Measurements from ENCODE around the gene MIER1. TPM values are rescaled to one million over a fixed set of nuclear protein-coding genes. Genes with fewer than 3 reads are reported as not detected.
A peak's percentile ranks its signal among the peaks of the same experiment; 100 is the strongest.

MIER1 gene
- total and polyA plus RNA-seq, 2 donors (not counting 1 experiment from before 2014, with no cell fraction given) = 7.7 to 55.0 TPM

DNA sequence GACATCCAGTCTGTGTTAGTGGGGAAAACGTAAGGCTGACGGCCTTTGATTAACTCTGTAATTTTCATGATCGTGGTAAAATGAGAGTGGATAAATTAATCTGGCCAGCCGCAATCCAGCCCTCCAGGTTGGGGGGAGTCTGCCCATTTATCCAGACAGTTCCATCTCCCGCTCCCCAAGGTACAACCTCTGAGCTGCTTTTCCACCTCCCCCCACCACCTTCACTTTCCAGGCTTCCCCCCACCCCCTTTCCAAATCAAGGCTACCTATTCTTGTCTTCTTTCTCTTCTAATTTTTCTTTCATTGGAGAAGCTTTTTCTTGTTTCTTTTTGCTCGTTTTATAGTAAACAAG, 6.0 kb downstream of the MIER1 start:
- POLR2A ChIA-PET = interaction anchor here (0.6 kb wide), 1 partner anchor 181 kb away, joined by 3 read pairs; no protein-coding TSS in a partner anchor
- no peaks in the 10 kb centered on the region for H3K27me3 Mint-ChIP-seq
- ATAC-seq (ENCODE audit: low read depth) = no peak
- Histone ChIP-seq H3K27ac (ENCODE audit: low read length in 2 of 2) (peak overlapping the region; percentile 82 to 95), H3K9ac (ENCODE audit: low read length) (peak overlapping the region; percentile 93), H3K79me2 (ENCODE audit: control insufficient read depth, insufficient read depth, low read length) (peaks cover 68% of the 10 kb centered on the region), H3K27me3 (replicated peaks in 1 of 4; ENCODE audit: control extremely low read depth in 1 of 4, control insufficient read depth in 3 of 4, insufficient read depth in 4 of 4, low read length in 3 of 4) (no peaks in the 10 kb centered on the region), H3K36me3 (replicated peaks in 1 of 2; ENCODE audit: control extremely low read depth in 1 of 2, control insufficient read depth in 1 of 2, extremely low read depth in 1 of 2, insufficient read depth in 2 of 2, low read length in 1 of 2) (no peaks in the 10 kb centered on the region), H2AFZ (ENCODE audit: insufficient read depth, low read depth, low read length, poor library complexity, severe bottlenecking) (peak overlapping the region; percentile 85), H4K20me1 (ENCODE audit: control insufficient read depth, insufficient read depth, low read length, poor library complexity, severe bottlenecking) (peaks cover 25% of the 10 kb centered on the region), H3K4me2 (replicated peaks; ENCODE audit: low read depth, low read length, poor library complexity, severe bottlenecking) (peak overlapping the region; percentile 76), H3K4me3 (ENCODE audit: control extremely low read depth in 1 of 5, extremely low read depth in 1 of 5, insufficient read depth in 1 of 5, low read depth in 2 of 5, low read length in 4 of 5) (peak overlapping the region; percentile 57 to 92 (median 86)), H3K9me3 (ENCODE audit: control extremely low read depth in 1 of 3, control insufficient read depth in 2 of 3, insufficient read depth in 1 of 3, low read length in 2 of 3) (no peaks in the 10 kb centered on the region), H3K4me1 (ENCODE audit: control insufficient read depth in 2 of 2, insufficient read depth in 2 of 2, low read length in 2 of 2) (peaks cover 24 to 42% of the 10 kb centered on the region in 2 donors)
- peak overlapping the region; percentile 93 for H3K27ac Mint-ChIP-seq
- no peak for DNase-seq
- intact Hi-C loops (cut with micrococcal nuclease) = loop anchor here (1.0 to 10.0 kb wide), 6 partner anchors 52 to 1868 kb away; partner anchors contain the start of genes SERBP1 and SLC35D1
- WGBS (ENCODE audit: insufficient coverage) = 0% methylated on average over 1 of the region's 6 CpGs
- no peaks in the 10 kb centered on the region for H3K9me3 Mint-ChIP-seq (ENCODE audit: insufficient read depth)
- peaks cover 53% of the 10 kb centered on the region for H3K4me1 Mint-ChIP-seq
- TF ChIP-seq, protein P1, sequence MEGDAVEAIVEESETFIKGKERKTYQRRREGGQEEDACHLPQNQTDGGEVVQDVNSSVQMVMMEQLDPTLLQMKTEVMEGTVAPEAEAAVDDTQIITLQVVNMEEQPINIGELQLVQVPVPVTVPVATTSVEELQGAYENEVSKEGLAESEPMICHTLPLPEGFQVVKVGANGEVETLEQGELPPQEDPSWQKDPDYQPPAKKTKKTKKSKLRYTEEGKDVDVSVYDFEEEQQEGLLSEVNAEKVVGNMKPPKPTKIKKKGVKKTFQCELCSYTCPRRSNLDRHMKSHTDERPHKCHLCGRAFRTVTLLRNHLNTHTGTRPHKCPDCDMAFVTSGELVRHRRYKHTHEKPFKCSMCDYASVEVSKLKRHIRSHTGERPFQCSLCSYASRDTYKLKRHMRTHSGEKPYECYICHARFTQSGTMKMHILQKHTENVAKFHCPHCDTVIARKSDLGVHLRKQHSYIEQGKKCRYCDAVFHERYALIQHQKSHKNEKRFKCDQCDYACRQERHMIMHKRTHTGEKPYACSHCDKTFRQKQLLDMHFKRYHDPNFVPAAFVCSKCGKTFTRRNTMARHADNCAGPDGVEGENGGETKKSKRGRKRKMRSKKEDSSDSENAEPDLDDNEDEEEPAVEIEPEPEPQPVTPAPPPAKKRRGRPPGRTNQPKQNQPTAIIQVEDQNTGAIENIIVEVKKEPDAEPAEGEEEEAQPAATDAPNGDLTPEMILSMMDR (IDR thresholded peaks at IDR 0.05) = no peak
- no peak for TF ChIP-seq EZH2 (IDR thresholded peaks at IDR 0.05; ENCODE audit: borderline replicate concordance, insufficient read depth, low read depth, low read length, poor library complexity, severe bottlenecking)
- peak overlapping the region; percentile 94 for H3K4me3 Mint-ChIP-seq
- CTCF ChIA-PET = interaction anchor here (1.0 to 1.4 kb wide), 5 partner anchors 51 to 219 kb away, joined by 3 to 4 read pairs (median 3); no protein-coding TSS in a partner anchor

DNA sequence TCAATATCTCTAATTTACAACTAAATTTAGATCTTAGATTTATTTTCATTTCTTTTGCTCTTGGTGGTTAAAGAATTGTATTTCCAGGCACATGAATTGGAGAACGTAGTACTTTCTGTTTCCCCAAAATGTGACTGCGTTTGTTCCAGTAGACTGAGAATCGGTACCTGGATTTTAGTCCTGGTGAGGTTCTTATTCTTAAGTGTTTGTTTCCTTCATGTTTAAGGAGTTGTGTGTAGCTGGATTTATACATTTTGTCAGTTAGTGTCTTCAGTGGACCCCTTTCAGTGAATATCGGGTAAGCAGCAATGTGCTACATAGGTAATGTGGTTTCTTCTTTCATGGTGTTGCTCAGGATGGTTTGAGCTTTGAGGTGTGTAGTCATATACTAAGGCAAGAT, 6.8 kb downstream of the MIER1 start:
- TF ChIP-seq EZH2 (IDR thresholded peaks at IDR 0.05; ENCODE audit: borderline replicate concordance, insufficient read depth, low read depth, low read length, poor library complexity, severe bottlenecking) = no peak
- TF ChIP-seq, protein P1 (IDR thresholded peaks at IDR 0.05) = no peak
- peaks cover 21 to 38% of the 10 kb centered on the region in 2 donors for H3K4me1 ChIP-seq (ENCODE audit: control insufficient read depth in 2 of 2, insufficient read depth in 2 of 2, low read length in 2 of 2)
- POLR2A ChIA-PET = interaction anchor here (1.0 kb wide), 1 partner anchor 595 kb away, joined by 3 read pairs; no protein-coding TSS in a partner anchor
- peaks cover 68% of the 10 kb centered on the region for H3K79me2 ChIP-seq (ENCODE audit: control insufficient read depth, insufficient read depth, low read length)
- H3K36me3 ChIP-seq (replicated peaks in 1 of 2; ENCODE audit: control extremely low read depth in 1 of 2, control insufficient read depth in 1 of 2, extremely low read depth in 1 of 2, insufficient read depth in 2 of 2, low read length in 1 of 2) = no peaks in the 10 kb centered on the region
- Mint-ChIP-seq H3K4me3 (peak overlapping the region; percentile 94), H3K27me3 (no peaks in the 10 kb centered on the region), H3K9me3 (ENCODE audit: insufficient read depth) (no peaks in the 10 kb centered on the region), H3K4me1 (peaks cover 50% of the 10 kb centered on the region), H3K27ac (peak overlapping the region; percentile 50)
- H3K4me3 ChIP-seq (ENCODE audit: control extremely low read depth in 1 of 5, extremely low read depth in 1 of 5, insufficient read depth in 1 of 5, low read depth in 2 of 5, low read length in 4 of 5) = peak overlapping the region; percentile 57 to 92 (median 86)
- ATAC-seq (ENCODE audit: low read depth) (no peak), DNase-seq (peak; percentile 18)
- no peaks in the 10 kb centered on the region for H3K9me3 ChIP-seq (ENCODE audit: control extremely low read depth in 1 of 3, control insufficient read depth in 2 of 3, insufficient read depth in 1 of 3, low read length in 2 of 3)
- no peaks in the 10 kb centered on the region for H3K27me3 ChIP-seq (replicated peaks in 1 of 4; ENCODE audit: control extremely low read depth in 1 of 4, control insufficient read depth in 3 of 4, insufficient read depth in 4 of 4, low read length in 3 of 4)
- CTCF ChIA-PET = interaction anchor here (1.2 kb wide), 1 partner anchor 64 kb away, joined by 4 read pairs; no protein-coding TSS in a partner anchor
- intact Hi-C loops (cut with micrococcal nuclease) = loop anchor here (2.0 to 10.0 kb wide), 4 partner anchors 51 to 1869 kb away; no protein-coding TSS in a partner anchor
- peak overlapping the region in 1 of 2 donors; percentile 95 for H3K27ac ChIP-seq (ENCODE audit: low read length in 2 of 2)
- H4K20me1 ChIP-seq (ENCODE audit: control insufficient read depth, insufficient read depth, low read length, poor library complexity, severe bottlenecking) = peaks cover 31% of the 10 kb centered on the region
- 12% methylated on average over 4 of the region's 4 CpGs for WGBS (ENCODE audit: insufficient coverage)
- H3K4me2 ChIP-seq (replicated peaks; ENCODE audit: low read depth, low read length, poor library complexity, severe bottlenecking) = peak overlapping the region; percentile 76
- peak overlapping the region; percentile 85 for H2AFZ ChIP-seq (ENCODE audit: insufficient read depth, low read depth, low read length, poor library complexity, severe bottlenecking)
- peak overlapping the region; percentile 93 for H3K9ac ChIP-seq (ENCODE audit: low read length)

Data from B cell (primary cell).